Measurements from ENCODE around the gene CYB5D1. TPM values are rescaled to one million over a fixed set of nuclear protein-coding genes. Genes with fewer than 3 reads are reported as not detected.
A peak's percentile ranks its signal among the peaks of the same experiment; 100 is the strongest.

CYB5D1 gene
- polyA plus RNA-seq, 1 donor from 2014 or later: 30.4 TPM

DNA sequence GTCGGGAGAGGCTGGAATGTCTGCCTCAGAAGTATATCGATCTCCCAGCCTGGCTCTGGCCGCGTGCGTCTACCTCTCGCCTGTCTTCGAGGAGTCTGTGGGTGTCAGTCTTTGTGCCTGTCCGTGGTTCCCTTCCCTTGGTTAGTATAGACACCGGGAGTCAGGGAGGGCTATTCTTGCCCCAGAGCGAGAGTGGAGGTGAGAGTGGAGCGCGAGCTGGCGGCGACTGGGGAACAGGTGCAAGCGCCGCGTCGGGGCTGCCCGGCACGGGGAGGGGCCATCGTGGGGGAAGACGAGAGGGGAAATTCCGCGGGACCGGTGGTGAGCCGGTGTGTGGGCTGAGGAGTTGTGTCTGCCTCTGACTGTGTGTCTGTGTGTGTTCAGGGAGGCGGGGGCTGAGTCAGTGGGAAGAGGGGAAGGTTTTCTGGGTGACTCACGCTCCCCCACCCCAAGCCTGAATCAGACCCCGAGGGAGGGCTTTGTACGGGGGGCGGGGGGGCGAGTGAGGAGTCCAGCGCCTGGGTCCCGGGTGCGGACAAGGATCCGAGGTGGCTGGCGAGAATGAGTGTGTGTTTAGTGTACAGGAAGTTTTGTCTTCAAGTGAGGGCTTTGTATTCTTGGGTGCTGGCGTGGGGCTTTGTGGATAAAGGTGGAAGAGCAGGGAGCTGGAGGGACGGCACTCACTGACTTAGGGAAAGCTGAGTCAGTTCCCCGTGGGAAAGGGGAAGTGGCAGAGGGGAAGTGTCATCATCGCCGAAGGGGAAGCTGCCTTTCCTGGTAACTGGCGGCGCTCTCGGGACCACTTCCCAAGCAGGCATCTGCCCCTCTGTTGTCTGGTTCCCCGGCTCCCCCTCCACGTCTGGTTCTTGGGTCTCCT is 15.2 kb upstream of the CYB5D1 start:
- H3K4me3 ChIP-seq (ENCODE audit: low read length): peak overlapping the region; percentile 99
- peak overlapping the region; percentile 94 for H3K27ac ChIP-seq (ENCODE audit: low read length)
- TF ChIP-seq REST (IDR thresholded peaks at IDR 0.05; ENCODE audit: borderline replicate concordance) (peak; percentile 17), SMC3 (conservative IDR thresholded peaks at IDR 0.05; ENCODE audit: poor library complexity) (peak; percentile 38), TAF1 (IDR thresholded peaks at IDR 0.05; ENCODE audit: low read depth) (no peak), POLR2AphosphoS5 (IDR thresholded peaks at IDR 0.05) (peak; percentile 10)
- H3K9ac ChIP-seq (ENCODE audit: low read length): peak overlapping the region; percentile 92
- peaks cover 4% of the 10 kb centered on the region for H3F3A ChIP-seq (ENCODE audit: insufficient read depth, low read length, poor library complexity, severe bottlenecking)
- H3K4me2 ChIP-seq (ENCODE audit: low read length): peak overlapping the region; percentile 97
- H3K36me3 ChIP-seq (ENCODE audit: insufficient read depth, low read length): no peaks in the 10 kb centered on the region
- H3K9me2 ChIP-seq (ENCODE audit: insufficient read depth, low read length): no peaks in the 10 kb centered on the region
- no peaks in the 10 kb centered on the region for H3K9me3 ChIP-seq (ENCODE audit: low read length)
- no peaks in the 10 kb centered on the region for H3K27me3 ChIP-seq (ENCODE audit: insufficient read depth, low read depth, low read length)
- H4K20me1 ChIP-seq (ENCODE audit: insufficient read depth): peaks cover 52% of the 10 kb centered on the region
- H3K79me2 ChIP-seq (replicated peaks; ENCODE audit: insufficient read depth, low read length): peaks cover 76% of the 10 kb centered on the region
- H2AFZ ChIP-seq (ENCODE audit: low read depth, low read length): no peak overlapping the region

DNA sequence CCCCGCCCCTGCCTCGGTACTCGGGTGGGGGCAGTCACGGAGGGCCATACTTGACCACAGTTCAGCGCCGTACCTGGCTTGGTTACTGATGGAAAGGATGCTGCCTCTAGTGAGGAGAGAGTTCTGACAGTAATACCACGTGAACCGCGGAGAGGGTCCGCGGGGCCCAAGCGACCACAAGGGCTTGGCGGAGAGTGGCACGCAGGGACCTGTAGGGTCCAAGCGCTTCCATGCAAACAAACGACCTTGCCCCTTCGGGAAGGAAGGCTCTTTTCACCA is 14.6 kb upstream of the CYB5D1 start:
- H3K79me2 ChIP-seq (replicated peaks; ENCODE audit: insufficient read depth, low read length): peaks cover 72% of the 10 kb centered on the region
- H3K9me3 ChIP-seq (ENCODE audit: low read length): no peaks in the 10 kb centered on the region
- H3K4me3 ChIP-seq (ENCODE audit: low read length): peak overlapping the region; percentile 99
- no peaks in the 10 kb centered on the region for H3K27me3 ChIP-seq (ENCODE audit: insufficient read depth, low read depth, low read length)
- H4K20me1 ChIP-seq (ENCODE audit: insufficient read depth): peaks cover 57% of the 10 kb centered on the region
- TF ChIP-seq SMC3 (conservative IDR thresholded peaks at IDR 0.05; ENCODE audit: poor library complexity) (no peak), REST (IDR thresholded peaks at IDR 0.05; ENCODE audit: borderline replicate concordance) (no peak), EZH2 (IDR thresholded peaks at IDR 0.05; ENCODE audit: borderline replicate concordance, insufficient read depth, low read length, poor library complexity, severe bottlenecking) (no peak), RAD21 (conservative IDR thresholded peaks at IDR 0.05) (no peak), TAF1 (IDR thresholded peaks at IDR 0.05; ENCODE audit: low read depth) (peak; percentile 0), POLR2AphosphoS5 (IDR thresholded peaks at IDR 0.05) (no peak), MXI1 (conservative IDR thresholded peaks at IDR 0.05; ENCODE audit: poor library complexity, severe bottlenecking) (peak; percentile 24), EP300 (conservative IDR thresholded peaks at IDR 0.05; ENCODE audit: poor library complexity, severe bottlenecking) (no peak)
- TF ChIP-seq, protein P1, sequence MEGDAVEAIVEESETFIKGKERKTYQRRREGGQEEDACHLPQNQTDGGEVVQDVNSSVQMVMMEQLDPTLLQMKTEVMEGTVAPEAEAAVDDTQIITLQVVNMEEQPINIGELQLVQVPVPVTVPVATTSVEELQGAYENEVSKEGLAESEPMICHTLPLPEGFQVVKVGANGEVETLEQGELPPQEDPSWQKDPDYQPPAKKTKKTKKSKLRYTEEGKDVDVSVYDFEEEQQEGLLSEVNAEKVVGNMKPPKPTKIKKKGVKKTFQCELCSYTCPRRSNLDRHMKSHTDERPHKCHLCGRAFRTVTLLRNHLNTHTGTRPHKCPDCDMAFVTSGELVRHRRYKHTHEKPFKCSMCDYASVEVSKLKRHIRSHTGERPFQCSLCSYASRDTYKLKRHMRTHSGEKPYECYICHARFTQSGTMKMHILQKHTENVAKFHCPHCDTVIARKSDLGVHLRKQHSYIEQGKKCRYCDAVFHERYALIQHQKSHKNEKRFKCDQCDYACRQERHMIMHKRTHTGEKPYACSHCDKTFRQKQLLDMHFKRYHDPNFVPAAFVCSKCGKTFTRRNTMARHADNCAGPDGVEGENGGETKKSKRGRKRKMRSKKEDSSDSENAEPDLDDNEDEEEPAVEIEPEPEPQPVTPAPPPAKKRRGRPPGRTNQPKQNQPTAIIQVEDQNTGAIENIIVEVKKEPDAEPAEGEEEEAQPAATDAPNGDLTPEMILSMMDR (IDR thresholded peaks at IDR 0.05; ENCODE audit: poor library complexity, severe bottlenecking): no peak
- H3K4me2 ChIP-seq (ENCODE audit: low read length): peak overlapping the region; percentile 97
- no peaks in the 10 kb centered on the region for H3K36me3 ChIP-seq (ENCODE audit: insufficient read depth, low read length)
- no peaks in the 10 kb centered on the region for H3K9me2 ChIP-seq (ENCODE audit: insufficient read depth, low read length)
- H2AFZ ChIP-seq (ENCODE audit: low read depth, low read length): no peak overlapping the region
- peaks cover 4% of the 10 kb centered on the region for H3F3A ChIP-seq (ENCODE audit: insufficient read depth, low read length, poor library complexity, severe bottlenecking)
- H3K27ac ChIP-seq (ENCODE audit: low read length): peak overlapping the region; percentile 94
- H3K9ac ChIP-seq (ENCODE audit: low read length): peak overlapping the region; percentile 92

Measured in neural cell (in vitro differentiated cells).